Hepatocyte (in vitro differentiated cells): ENCODE data around the gene USP20.

Experiments
- CTCF ChIP-seq: fragments of 200-600 bp; sonication (generic); IDR thresholded peaks from 2 replicates; pipeline ENCODE4 v1.5.1; 2016; ENCODE audit warnings: antibody characterized with exemption, mild to moderate bottlenecking; ENCODE audit not compliant: poor library complexity
- EZH2 ChIP-seq: fragments of 200-600 bp; sonication (generic); IDR thresholded peaks from 2 replicates; pipeline ENCODE4 v1.6.1; 2016; ENCODE audit warnings: antibody characterized with exemption, mild to moderate bottlenecking, borderline replicate concordance

- no peak for TF ChIP-seq CTCF
- TF ChIP-seq EZH2 = no peak
Observed at GRCh38 chr9:129874261-129875101, 39.2 kb downstream of the USP20 start.
